ENCODE data around the gene POC5.
"Not testable (repeated sequence)": the region's sequence is repeated elsewhere in the genome, so short reads cannot be mapped to it uniquely, and the experiment has no call there.

Gene POC5, protein sequence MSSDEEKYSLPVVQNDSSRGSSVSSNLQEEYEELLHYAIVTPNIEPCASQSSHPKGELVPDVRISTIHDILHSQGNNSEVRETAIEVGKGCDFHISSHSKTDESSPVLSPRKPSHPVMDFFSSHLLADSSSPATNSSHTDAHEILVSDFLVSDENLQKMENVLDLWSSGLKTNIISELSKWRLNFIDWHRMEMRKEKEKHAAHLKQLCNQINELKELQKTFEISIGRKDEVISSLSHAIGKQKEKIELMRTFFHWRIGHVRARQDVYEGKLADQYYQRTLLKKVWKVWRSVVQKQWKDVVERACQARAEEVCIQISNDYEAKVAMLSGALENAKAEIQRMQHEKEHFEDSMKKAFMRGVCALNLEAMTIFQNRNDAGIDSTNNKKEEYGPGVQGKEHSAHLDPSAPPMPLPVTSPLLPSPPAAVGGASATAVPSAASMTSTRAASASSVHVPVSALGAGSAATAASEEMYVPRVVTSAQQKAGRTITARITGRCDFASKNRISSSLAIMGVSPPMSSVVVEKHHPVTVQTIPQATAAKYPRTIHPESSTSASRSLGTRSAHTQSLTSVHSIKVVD

DNA sequence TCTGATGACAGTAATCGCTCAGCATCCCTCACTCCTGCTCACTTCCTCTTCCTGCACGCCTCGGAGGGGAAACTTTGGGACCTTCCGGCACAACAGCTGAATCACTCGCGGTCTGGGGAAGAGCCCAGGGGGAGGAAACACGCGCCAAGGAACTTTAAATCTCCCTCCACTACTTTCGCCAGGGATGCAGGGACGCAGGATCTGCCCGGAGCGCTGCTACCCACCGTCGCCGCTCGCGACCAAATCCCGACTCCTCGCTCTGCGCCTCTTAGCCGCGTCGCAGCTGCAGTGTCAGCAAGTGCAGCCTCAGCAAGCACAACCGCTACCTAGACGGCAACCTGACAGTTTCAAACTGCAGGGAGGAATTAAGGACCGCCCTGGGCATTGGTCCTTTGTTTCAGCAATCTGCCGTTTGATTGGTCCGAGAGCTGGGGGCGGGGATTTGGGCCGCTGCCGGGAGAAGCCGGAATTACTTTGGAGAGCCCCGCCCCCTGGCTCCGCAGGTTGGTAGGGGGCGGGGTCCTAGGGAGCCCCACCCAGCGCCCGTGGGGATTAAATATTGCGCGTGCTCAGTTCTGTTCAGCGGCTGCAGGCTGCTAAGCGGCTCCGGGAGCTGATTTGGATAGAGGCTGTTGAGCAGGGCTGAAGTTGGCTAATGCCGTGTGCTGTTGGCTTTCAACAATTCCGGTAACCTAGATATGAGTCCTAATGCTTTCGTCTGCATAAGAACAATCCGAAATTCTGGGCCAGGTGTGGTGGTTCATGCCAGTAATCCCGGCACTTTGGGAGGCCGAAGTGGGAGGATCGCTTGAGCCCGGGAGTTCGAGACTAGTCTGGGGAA, at the start of gene POC5:
Gene POC5, minus strand, starts transcription at position 356 of the 841 bp plus-strand sequence. CDS start 4,500 bp downstream, outside the sequence.
- peak; percentile 99 for DNase-seq

DNA sequence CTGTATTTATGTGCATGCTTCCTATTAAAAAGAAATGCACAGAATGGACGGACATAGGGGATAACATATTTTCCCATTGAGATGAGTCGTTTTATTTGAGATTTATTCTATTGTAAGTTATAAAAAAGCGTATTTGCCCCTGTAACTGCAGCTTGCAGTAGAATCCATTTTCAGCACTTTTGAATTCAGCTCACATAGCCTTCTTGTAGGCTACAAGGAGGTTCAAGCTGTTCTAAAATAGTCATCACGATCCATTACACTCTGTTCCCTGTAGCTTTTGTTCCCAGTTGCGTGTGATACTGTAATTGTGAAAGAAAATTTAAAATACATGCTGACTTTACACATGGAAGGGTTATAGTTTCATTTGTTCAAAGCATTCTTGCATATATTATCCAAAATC, 40.9 kb upstream of the POC5 start:
- DNase-seq: no peak

DNA sequence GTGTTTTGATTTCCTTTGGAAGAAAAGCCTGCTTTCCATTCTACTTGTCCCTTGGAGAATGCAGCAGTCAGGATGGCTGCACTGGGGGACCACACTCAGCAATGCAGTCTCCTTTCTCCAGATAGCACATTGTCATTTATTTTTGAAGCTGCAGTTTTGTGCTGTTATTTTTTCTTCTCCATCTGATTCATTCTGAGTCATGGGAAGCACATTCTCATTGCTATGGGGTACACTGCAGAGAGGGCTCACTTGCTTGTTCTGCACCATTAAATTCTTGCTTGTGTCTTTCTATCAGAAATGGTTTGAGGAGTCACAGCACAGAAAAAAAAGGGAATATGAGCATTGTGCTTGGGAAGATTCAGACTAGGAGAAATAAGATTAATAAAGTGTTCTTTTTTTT, 39.7 kb upstream of the POC5 start:
- DNase-seq: no peak

DNA sequence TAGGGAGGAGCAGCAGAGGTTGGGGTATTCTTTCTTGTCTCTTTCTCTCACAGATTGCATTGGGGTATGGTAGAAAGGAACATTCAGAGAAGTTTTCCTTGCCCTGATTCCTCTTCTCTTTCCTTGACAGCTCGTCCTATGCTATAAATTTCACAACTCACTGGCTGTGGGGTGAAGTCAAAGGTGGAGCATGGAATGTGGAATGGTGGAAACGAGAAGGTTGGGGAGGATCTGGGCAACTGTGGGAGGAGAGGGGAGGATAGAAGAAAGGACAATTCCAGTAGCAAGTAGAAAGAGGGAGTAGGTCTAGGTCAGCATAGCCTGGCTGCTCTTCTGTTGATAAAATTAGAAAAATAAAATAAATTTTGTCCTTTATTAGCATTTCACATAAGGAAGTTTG, 39.0 kb upstream of the POC5 start:
- DNase-seq: no peak

DNA sequence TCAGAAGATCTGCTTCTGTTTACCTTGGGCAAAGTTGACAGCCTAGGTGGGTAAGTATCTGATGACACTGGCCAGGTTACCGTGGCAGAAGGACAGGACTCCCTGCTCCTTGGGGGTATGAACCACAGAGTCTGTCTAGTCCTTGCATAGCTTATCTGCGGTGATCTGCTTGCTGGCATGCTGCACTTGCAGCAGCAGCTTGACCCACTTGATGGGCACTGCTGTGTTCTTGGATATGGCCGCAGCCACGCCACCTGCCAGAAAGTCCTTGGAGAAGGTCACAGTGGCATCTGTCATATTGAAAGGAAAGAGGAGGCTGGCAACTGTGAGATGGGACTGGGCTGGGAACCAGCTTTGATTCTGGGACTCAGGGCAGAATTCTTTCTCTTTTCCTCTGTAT, 35.9 kb upstream of the POC5 start:
- DNase-seq: no peak

DNA sequence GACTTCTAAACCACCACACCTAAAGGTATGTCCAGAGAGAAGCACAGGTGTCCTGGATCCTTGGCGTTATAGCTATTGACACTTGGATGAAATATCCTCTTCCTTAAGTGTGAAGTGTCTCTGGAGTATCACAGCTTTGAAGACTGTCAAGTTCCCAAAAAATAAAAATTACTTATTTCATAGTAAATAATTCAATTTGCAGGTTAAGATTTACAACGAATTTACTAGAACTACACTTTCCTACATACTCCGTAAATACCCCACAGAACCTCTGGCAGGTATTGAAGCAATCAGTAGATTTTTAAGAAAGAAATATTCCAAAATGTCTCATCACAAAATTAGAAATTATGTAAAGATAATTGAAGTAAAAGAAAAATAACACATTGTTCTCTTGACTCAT, 27.1 kb upstream of the POC5 start:
- no peak for DNase-seq

DNA sequence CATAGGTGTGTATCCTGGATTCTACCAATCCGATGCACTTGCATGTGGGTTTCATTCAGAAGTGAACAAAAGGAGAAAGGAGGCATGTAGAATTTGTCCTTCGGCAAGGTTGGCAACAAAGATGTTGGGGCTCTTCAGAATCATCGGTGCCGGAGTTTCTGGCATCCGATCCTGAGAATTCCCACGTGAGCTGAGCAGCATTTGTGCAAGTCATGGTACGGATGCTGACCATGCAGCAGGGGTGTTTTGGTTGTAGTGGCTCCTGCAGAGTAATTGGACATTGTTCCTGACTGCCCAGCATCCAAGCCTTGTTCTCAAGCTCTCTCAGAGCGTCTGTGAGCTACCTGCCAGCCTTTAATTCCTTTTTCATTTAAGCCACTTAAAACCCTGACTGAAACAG, 19.0 kb upstream of the POC5 start:
- DNase-seq: no peak

DNA sequence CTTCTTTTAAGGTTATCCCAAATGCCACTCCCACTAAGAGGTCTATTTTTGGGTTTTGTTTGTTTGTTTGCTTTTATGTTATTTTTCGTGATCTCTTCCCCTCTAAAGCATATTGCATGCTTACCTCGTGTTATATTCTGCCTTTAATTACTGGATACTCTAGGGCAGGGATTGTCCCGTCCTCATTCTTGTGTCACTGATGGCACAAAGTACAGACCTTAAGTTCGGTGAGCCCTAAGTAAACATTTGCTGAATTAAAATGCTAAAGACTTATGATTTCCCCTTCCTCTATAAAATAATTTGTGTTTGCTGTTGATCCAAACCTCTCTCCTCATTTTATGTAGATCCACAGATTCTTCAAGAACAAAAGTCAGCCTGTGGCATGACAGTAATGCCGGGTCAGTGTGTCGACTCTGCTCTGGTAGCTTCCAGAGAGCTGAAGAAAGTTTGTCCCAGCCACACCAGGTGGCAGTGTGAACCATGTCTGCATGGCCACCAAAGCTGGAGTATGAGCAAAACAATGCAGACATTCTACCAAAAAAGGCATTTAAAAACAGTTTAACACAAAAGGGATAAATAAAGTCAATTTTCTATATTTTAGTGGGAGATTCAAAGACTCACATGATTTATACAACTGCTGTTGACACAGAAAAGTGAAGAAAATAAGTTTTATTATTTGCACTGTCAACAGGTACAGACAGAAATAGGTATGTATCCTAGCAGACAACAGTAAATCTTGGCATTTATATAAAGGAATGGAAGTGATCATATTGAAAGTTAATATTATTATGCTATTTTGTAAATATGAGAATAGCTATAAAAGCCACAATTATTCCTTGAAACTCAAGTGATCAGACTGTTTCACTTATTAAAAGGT, 17.9 kb upstream of the POC5 start:
- peak; percentile 24 for DNase-seq

DNA sequence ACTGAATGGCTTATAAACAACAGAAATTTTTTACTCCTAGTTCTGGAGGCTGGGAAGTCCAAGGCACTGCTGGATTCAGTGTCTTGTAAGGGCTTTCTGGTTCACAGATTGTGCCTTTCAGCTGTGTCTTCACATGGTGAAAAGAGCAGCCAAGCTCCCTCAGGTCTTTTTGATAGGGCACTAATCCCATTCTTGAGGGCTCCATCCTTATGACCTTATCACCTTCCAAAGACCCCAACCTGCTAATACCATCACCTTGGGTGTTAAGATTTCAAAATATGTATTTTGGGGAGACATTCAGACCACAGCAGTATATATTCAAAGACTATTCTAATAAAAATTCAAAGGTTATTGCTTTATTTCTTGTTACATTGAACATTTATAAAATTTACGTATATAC, 16.5 kb upstream of the POC5 start:
- DNase-seq: no peak

DNA sequence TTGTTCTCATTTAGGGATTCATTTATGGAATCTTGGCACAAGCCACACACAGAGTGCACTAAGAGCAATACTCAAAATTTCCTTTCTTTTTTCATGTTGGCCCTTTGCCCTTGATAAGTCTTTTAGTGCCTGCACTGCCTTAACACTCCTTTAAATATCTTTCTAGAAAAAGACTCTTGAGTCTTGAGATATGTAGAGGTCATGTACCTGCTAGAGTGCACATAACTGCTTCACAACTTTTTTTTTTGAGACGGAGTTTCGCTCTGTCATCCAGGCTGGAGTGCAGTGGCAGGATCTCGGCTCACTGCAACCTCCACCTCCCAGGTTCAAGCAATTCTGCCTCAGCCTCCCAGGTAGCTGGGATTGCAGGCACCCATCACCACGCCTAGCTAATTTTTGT, 14.3 kb upstream of the POC5 start:
- DNase-seq: not testable (repeated sequence)

DNA sequence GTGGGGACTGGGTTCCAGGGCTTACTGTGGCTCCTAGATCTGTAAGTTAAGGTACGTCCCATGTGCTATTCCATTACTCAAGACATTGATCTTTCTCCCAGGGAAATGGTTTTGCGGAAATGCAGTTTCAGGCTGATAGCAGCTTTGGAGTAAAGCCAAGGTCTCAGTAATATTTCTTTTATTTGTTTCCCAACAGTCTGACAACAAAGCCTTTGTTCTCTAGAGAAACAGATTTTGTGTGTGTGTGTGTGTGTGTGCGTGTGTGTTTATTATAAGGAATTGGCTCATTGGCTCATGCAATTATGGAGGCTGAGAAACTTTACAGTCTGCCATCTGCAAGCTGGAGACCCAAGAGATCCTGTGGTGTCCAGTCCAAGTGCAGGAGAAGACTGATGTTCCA, 12.1 kb upstream of the POC5 start:
- DNase-seq: no peak

DNA sequence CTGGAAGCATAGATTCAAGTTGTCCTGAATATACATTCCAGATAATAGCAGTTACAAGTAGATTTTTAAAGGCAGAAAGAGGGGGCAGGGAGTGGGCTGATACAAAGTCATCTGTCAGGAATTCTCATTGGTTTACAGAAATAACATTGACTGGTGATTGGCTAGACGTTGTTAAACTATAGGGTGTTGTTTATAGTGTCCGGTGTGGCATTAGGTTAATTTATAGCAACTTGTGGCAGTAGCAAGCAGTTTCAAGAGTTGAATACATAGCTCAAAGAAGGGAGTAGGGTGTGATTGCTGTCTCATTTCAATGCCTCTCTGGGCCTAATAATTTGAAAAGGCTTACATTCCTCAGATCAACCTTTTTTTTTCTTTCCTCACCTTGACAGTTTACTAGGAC, 10.7 kb upstream of the POC5 start:
- DNase-seq: no peak

DNA sequence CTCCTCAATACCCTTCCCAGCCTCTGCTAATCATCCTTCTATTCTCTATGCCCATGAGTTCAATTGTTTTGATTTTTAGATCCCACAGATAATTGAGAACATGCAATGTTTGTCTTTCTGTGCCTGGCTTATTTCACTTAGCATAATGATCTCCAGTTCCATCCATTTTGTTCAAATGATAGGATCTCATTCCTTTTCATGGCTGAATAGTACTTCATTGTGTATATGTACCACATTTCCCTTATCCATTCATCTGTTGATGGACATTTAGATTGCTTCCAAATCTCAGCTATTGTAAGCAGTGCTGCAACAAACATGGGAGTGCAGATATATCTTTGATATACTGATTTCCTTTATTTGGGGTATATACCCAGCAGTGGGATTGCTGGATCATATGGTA, 9.0 kb upstream of the POC5 start:
- DNase-seq: not testable (repeated sequence)

DNA sequence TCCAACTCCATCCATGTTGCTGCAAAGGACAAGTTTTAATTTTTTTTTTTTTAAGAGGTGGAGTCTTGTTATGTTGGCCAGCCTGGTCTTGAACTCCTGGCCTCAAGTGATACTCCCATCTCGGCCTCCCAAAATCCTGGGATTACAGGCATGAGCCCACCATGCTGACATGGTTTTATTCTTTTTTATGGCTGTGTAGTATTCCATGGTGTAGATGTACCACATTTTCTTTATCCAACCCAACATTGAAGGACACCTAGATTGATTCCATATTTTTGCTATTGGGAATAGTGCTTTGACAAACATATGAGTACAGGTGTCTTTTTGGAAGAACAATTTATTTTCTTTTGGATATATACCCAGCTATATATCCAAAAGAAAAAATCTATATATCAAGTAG, 6.1 kb upstream of the POC5 start:
- DNase-seq: no peak

DNA sequence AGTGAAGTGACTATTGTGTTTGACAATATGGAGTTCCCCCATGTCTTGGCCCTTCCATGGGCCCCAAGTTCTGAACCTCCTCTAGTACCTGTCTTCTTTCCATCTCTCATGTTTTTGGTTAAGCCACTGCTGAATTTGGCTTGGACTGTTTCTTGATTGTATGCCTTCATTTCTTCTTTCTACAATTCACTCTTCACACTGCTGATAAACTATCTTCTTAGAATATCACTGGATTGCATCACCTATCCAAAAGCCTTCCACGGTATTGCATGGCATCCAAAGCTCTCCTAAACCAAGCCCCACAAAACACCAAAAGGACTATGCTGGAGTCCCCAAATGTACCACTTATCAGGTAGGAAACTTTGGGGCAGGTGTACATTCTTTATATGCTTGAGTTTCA, 4.3 kb upstream of the POC5 start:
- no peak for DNase-seq

DNA sequence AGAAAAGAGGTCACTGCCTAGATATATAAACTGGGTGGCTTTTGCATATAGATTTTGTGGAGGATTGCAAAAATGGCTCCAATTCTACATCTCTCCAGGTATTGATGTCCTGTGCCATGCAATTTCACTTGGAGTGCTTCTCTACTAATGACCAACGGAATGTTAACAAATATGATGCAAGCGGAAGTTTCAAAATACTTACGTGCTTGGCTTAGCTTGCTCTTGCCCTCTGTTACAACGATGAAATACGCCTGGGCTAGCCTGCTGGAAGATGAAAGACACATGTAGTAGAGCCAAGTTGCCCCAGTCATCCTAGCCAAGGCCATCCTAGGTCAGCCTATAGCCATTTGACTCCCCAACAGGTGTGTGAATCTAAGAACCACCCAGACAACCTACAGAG, 3.6 kb upstream of the POC5 start:
- DNase-seq: no peak

DNA sequence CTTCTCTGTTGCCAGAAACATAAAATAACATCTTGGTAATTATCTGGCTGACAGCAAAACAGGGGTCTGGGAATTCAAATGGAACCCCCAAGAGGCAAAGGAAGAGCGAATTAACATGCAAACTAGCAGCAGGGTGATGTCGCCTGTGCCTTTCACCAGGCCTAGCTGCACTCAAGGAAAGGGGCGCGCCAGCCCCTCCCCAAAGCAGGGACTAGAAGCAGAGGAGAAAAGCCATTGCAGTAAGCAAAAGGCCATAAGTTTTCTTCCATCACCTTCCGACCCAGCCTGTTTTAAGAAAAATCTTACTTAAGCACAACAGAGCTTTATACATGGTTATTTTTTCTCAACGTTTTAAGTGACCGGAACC, 539 bp downstream of the POC5 start:
- no peak for DNase-seq

DNA sequence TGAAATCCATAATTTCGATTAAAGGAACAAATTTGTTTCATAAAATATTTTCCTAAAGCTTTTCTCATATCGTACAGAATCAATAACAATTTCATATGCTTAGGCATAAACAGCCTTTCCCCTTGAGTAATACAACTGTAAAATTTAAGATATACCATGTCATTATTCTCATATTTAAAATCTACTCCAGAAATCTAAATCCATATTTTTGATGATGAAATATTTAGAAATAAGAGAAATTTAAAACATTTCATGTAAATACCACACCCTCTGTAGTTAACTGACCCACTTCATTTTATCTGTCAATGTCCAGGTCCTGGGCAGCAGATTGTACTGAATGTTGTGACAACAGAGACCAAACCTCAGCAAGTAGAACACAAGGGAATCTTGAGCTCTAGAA, 5.1 kb downstream of the POC5 start:
- DNase-seq: no peak

DNA sequence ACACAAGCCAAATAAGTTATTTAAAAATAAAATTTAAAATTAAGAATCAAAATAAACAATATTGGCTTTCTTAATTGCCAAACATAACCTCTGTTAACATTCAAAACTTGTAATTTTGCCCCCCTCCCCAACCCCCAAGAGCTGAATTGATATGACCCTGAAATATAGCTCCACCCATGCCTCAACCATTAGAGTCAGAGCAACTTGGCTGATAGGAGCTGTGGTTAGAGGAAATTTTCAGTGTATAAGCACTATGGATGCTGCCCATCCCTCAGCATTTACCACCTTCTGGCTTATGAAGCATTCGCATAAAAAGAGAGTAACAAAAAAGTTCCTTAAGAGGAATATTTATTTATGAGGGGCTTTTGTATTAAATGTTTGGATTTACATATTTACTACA, 6.1 kb downstream of the POC5 start:
- no peak for DNase-seq

DNA sequence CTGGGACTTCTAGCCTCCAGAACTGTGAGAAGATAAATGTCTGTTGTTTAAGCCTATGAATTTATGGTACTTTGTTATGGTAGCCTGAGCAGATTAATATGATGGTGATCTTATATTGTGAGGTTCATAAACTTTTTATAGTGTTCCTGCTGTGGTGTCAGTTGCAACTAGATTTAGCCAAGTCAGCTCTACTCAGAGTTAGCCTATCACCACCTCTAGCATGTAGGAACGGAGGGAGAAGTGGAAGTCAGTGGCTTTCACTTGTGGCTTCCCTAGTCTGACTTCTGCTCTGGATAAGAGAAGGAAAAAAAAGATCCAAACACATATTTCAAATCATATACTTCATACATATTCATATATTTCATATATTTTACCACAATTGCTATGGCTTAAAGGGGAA, 6.6 kb downstream of the POC5 start:
- no peak for DNase-seq

DNA sequence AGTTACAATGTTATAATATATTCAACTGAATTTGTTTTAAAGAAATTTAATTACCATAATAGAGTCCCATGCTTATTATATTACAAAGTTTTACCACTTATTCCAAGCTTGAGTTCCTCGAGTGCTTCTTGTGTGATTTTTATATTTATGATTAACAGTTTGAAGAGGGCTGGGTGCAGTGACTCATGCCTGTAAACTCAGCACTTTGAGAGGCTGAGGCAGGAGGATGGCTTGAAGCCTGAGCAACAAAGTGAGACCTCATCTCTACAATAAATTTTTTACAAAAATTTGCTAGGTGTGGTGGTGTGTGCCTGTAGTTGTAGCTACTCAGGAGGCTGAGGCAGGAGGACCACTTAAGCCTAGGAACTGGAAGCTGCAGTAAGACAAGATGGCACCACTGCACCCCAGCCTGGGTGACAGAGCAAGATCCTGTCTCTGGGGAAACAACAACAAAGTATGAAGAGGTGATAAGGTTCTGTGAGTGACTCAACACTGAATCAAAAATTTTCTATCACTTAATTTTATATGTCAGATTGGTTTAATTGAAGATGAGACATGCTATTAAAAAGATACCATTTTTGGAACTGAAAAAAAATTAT, 9.2 kb downstream of the POC5 start:
- DNase-seq: no peak

DNA sequence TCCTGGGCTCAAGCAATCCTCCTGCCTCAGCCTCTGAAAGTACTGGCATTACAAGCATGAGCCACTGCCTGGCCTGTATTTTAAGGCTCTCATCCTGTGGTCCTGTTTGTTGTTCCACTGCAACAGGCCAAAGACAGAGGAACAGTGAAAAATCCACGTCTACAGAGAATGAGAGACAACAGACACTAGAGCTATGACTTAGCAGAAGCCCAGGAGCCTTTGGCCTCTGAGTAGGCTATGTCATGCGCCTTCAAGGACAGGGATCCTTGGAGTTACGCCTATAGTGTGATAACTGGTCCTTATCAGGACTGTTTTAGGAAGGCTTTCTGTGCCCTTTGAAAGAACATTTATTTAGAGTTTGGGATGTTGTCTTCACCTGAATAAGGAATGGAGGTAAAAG, 10.5 kb downstream of the POC5 start:
- no peak for DNase-seq

DNA sequence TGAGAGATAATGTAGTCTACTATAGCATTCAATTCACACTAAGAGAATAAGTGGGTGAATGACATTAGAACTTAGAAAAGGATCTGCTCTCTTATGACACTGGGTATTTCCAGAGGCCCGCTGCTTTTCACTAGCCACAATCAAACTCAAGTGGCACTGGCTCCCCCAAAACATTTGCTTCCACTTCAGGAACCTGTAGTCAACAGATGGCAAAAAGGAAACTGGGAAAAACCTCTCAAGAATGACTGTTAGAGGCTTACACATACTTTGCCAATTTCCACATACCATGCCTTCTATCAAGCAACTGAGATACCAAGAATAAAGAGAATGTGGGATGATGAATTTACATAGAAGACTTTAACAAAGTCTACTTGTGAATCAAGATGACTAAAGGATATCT, 11.2 kb downstream of the POC5 start:
- DNase-seq: no peak
